ENCODE measurements around the gene ARAP3.
"Not testable (repeated sequence)": the region's sequence is repeated elsewhere in the genome, so short reads cannot be mapped to it uniquely, and the experiment has no call there.

The ARAP3 gene, protein sequence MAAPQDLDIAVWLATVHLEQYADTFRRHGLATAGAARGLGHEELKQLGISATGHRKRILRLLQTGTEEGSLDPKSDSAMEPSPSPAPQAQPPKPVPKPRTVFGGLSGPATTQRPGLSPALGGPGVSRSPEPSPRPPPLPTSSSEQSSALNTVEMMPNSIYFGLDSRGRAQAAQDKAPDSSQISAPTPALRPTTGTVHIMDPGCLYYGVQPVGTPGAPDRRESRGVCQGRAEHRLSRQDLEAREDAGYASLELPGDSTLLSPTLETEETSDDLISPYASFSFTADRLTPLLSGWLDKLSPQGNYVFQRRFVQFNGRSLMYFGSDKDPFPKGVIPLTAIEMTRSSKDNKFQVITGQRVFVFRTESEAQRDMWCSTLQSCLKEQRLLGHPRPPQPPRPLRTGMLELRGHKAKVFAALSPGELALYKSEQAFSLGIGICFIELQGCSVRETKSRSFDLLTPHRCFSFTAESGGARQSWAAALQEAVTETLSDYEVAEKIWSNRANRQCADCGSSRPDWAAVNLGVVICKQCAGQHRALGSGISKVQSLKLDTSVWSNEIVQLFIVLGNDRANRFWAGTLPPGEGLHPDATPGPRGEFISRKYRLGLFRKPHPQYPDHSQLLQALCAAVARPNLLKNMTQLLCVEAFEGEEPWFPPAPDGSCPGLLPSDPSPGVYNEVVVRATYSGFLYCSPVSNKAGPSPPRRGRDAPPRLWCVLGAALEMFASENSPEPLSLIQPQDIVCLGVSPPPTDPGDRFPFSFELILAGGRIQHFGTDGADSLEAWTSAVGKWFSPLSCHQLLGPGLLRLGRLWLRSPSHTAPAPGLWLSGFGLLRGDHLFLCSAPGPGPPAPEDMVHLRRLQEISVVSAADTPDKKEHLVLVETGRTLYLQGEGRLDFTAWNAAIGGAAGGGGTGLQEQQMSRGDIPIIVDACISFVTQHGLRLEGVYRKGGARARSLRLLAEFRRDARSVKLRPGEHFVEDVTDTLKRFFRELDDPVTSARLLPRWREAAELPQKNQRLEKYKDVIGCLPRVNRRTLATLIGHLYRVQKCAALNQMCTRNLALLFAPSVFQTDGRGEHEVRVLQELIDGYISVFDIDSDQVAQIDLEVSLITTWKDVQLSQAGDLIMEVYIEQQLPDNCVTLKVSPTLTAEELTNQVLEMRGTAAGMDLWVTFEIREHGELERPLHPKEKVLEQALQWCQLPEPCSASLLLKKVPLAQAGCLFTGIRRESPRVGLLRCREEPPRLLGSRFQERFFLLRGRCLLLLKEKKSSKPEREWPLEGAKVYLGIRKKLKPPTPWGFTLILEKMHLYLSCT (N-terminal part only)

DNA sequence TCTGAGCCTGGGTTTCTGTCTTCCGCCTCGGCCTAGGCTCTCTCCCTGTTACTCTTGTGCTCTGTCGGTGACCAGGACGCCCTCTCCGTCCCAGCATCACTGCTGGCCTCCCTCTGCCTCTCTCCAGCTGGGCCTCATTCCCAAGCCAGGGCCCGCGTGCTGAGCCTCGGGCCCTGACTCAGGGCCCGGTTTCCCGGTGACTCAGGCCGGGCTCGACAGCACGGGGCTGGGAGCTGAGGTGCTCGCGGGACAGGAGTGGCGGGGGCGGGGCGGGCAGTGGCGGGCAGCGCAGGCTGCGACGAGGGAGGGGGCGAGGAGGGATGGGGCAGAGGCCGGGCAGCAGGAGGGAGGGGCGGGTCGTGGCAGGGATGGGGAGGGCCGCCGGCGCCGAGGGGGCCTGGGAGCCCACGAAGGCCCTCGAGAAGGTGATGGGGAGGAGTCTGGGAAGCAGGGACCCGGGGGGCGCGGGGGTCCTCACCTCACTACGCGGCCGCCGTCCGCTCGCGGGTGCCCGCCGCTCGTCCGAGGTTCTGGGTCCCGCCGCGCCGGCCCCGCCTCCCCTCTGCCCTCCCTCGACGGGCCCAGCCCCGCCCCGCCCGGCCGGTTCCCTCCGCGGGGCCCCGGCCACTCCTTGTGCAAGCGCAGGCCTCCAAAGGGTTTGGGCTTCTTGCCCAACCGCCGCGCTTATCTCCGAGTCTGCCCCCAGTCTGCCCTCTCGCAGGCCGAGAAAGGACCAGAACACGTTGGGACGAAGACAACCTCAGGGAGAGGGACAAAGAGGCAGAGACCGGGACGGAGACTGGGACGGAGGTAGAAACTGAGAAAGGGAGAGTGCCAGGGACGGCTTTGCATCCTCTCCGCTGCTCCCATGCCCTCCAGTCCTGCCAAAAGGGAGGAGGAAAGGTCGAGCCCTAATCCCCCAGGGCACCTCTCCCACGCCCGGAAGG, at the start of gene ARAP3:
ARAP3 (minus strand) TSS at position 536 of the 947 bp plus-strand sequence. CDS start 1,744 bp downstream, outside the sequence.
- DNase-seq, result peak; percentile 39

DNA sequence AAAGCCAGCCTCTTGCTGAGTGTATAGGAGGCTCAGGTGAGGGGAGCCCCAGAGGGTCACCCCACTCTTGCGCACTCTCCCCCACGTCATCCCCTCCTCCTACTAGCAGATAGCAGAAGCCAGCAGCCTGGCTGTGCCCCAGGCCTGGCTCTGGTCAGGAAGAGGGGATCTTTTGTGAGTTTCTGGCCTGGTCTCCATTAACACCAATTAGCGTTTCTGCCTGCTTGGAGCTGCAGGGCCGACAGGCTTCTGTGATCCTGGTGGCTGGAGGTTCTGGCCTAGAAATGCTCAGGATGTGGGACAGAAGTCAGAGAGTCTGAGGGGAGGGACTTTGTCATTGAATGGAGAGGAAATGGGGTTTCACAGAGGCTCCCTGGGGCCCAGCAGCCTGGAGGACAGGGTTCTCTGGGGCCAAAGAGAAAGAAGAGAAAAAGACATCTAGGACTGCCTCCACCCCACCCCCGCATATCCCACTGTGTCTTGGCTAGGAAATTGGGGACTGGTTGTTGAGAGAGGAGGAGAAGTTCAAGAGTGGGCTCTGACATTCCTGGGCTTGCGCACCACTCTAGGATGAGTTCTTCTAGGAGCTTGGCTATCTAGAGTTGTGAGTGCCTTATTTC, 47.5 kb upstream of the ARAP3 start:
- DNase-seq, result no peak

DNA sequence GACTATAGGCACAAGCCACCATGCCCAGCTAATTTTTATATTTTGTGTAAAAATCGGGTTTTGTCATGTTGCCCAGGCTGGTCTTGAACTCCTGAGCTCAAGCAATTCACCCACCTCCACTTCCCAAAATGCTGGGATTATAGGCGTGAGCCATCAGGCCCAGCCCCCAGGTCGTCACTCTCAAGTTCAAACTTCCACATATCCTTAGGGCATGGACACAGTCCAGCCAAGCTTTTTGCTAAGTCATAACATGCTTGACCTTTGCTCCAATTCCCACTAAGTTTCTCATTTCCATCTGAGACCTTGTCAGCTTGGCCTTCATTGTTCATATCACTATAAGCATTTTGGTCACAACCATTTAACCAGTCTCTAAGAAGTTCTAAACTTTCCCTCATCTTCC, 43.9 kb upstream of the ARAP3 start:
- no peak for DNase-seq

DNA sequence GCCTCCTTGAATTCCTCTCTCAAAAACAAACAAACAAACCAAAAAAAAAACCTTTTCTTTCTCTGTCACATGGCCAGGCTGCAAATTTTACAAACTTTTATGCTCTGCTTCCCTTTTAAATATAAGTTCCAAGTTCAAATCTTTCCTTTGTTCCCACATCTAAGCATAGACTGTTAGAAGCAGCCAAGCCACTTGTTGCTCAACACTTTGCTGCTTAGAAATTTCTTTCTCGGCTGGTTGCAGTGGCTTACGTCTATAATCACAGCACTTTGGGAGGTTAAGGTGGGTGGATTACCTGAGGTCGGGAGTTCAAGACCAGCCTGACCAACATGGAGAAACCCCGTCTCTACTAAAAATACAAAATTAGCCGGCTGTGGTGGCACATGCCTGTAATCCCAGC, 43.1 kb upstream of the ARAP3 start:
- DNase-seq, result not testable (repeated sequence)

DNA sequence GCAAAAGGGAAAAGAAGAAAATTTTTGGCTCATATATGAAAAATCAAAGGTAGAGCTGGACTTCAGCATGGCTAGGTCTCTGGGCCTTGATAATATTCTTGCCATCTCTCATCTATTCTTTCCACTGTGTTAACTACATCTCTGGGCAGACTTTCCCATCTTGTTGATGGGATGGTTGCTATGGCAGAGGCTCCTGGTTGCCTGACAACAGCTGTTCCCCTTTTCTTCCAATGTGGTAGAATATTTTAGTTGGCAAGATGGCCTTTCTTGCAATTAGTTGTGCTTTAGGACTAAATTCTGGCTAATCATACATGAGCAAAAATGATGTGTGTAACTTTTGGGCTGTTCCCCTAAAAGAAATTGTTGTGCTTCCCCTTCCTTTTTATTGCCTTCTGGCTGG, 40.2 kb upstream of the ARAP3 start:
- DNase-seq, result no peak

DNA sequence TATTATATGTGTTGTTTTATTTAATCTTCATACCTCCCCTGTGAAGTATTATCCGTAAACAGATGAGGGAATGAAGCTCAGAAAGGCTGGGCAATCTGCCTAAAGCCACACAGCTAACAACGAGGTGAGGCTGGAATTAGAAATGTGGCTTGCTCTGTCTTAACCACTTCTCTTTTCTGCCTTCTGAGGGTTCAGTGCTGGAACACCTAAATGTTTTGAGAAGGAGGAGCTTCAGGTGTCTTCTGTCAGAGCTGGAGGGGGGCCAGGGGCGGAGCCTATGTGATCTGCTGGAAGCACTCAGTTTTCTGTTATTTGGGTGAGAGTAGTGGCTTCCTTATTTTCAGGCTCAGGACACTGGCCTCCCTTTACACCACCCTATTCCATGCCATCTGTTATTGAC, 35.0 kb upstream of the ARAP3 start:
- DNase-seq, result no peak

DNA sequence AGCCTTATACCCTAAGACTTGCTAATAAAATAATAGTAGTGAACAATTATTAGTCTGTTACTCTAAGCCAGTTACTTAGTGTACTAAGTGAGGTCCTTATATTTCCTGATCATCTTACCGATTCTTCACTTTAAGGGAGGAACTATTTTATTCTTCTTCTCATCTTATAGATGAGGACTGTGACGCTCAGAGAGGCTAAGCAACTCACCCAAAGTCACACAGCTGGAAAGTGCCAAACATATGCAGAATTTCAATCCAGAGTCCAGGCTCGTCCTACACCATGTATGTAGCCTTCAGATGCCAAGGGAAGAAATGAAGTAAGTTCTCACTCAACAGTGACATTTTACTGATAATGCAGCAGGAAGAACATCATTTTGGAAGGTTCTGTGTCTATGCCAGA, 34.4 kb upstream of the ARAP3 start:
- no peak for DNase-seq

DNA sequence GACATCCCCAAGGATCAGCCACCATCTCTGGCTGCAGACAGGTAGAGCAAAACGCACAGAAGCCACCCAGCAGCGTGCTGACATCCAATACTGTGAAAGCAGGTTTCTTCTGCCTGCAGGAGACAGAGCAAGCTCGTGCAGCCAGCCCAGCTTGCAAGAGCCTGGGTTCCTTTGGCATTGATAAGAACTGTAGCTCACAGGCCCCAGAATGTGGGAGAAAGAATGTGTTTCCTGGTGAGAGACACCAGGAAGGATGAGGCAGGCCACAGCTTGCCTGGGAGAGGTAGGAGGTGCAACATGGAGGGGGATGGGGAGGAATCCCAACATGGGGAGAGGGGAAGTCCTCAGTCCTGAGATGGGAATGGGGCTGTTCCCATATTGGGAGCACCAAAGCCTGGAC, 34.0 kb upstream of the ARAP3 start:
- DNase-seq, result no peak

DNA sequence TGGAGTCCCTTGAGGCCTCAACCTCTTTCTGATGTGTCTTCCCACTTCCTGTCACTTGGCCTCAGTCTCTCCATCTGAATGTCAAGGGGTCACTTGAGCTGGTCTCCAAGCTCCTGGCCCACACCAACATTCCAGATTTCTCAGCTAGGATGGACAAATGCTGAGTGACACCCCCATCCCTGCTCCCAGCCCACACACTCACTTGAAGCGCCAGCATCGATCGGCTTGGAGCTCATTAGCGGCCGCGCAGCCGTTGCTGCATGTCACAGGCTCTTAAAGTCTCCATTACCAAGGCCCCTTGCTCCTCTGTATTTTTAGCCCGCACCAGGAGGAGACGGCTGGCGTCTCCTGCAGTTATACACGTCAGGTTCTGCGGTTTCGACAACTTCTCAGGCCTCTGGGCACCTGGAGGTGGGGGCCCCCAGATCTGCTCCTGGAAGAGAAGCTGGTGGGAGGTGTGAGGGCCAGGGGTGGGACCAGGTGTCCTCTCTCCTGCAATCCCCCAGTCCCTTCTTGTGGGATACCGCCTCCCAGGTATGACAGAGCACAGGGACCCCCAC, 33.4 kb upstream of the ARAP3 start:
- DNase-seq, result no peak

DNA sequence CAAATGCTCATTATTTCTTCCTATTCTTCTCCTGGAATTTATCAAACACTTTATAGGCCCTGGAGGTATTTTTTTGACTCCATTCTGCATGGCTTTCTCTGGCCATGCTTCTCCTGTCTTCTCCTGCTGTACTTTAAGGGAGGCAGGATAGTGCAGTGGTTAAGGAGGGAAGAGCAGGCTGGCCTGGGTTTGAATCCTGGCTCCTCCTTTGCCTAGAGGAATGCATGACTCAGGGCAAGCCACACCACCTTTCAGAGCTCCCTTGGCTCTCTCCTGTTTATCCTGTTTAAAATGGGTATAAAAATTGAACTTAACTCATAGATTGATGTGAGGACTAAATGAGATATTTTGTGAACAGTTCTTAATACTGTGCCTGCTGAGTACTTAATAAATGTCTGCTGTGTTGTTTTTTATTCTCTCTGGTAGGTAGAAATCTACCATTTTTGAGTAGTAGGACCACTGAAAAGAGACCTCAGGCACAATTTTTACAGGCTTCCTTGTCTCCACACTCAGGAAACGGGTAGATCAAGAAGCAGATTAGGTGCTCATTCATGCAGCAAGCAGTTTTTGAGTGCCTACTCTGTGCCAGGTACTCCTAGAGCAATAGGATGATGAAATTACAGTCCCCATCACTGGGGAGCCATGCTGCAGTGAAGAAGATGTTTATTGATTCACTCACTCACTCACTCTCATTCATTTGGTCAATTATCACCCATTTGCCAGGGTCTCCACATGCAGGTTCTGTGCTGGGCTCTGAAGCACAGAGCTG, 32.7 kb upstream of the ARAP3 start:
- DNase-seq, result no peak

DNA sequence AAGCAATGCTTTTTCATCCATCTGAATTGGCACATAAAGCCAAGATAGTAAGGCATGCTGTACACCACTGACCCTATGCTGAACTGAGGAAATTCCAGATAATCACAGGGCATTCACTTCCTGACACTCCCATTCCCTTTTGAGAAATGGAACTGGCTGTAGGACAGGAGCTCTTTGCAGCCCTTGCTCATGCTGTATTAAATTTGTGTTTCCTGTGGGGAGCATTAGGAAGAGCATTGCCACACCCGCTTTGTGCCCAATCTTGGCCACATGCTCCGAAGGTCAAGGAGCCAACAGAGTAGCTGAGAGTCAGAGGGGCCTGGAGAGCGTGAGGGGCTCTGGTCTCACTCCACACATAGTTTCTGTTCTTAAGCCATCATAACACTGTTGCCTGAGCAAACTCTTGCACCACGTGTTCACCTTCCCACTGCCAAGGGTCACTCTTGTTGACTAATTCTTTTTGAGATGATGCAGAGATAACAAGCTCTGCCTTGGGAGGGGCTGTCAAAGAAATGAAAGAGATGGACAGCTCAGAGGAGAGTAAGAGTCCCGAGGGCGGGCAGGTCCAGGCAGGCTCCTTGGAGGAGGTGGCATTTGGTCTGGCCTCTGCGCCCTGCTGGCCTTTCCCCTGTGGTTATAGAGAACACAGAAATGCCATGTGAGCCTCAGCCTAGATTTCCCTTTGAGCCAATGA, 31.7 kb upstream of the ARAP3 start:
- no peak for DNase-seq

DNA sequence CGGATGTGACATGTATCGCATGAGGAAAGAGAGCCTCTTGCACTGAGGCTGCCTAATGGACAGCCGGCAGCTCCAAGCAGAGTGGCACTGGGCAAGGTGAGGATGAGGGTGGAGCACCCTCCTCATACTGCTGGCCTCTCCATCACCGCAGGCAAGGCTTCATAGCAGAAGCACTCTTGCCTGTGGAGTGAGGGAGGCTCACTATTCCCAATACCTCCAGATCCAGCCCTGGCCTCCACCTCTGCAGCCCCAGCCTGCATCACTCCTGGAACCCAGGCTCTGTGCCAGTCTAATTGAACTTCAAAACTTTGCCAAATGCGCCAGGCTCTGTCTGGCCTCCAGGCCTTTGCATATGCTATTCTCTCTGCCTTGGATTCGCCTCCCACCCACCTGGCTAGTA, 29.7 kb upstream of the ARAP3 start:
- no peak for DNase-seq

DNA sequence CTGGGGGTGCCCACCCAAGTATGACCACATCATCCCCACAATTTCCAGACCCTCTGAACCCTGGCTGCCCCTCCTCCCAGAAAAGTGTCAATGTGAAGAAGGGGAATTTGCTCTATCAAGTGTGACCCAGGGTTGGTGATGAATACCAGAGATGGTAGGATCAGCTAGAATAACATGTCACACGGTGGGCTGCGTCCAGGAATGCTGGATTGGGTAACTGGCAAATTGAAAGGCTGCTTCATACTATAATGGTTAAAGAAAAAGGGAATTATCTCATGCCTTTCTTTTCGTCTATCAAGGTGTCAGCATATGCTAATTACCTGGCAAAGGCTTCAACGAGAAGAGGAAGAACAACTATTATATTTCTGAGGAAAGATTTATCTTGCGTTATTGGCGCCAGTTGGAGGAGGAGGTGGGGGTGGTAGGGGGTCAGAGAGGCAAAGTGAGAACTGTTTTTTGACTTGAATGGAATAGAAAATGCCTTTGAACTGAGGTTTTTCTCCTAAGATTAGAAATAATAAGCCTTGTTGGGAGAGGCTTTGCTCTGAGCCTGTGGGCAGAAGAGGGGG, 27.8 kb upstream of the ARAP3 start:
- no peak for DNase-seq

DNA sequence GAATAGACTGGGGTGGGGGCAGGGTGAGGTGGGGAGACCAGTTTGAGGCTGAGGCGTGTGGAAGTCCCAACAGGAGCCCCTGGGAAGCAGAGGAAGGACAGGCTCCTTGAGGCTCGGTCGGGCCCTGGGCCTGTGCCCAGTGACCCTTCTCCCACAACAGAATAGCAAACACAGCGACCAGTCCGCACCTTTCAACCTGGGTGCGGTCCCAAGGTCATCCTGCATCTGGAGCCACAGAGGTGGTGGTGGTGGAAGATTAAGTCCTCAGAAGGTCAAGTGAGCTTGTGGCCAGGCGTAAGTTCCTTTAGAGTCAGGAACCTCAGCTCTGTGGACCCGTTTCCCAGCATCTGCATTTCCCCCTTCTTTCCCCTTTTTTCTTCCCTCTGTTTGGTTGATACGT, 26.0 kb upstream of the ARAP3 start:
- DNase-seq, result no peak

DNA sequence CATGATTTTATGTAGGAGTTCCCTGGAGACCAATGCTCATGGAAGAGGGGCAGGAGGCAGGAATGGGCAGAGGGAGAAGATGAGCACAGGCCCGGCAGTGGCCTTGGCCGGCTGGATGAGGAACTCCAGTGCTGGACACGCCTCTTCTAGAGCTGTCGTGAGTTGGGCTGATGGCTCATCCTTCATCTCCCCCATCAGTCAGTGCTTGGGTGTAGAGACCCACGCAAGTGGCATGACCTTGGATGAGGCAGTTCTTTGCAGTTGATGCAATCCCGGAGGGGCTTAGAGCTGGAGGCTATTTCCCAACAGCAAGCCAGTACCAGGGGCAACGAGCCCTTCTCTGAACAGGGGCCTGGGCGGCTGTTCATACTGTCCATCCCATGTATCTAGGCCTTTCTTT, 25.5 kb upstream of the ARAP3 start:
- DNase-seq, result no peak

DNA sequence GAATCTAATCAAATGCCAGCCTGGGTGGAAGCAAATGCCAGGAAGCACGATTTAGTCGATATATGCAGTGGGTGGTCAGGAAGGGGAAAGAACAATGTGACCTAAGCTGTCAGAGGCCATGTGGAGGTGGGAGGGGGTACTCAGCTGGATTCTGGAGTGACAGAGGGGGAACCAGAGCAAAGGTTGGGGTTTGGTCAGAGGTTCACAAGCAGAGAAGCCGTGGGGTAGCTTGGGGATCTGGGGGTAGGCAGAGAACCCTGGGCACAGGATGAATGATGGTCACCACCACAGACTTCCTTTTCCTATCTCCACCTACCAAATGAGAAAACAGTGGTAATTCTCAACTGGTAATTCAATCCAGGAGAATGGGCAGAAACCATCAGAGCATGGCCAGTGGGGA, 24.1 kb upstream of the ARAP3 start:
- DNase-seq, result no peak

DNA sequence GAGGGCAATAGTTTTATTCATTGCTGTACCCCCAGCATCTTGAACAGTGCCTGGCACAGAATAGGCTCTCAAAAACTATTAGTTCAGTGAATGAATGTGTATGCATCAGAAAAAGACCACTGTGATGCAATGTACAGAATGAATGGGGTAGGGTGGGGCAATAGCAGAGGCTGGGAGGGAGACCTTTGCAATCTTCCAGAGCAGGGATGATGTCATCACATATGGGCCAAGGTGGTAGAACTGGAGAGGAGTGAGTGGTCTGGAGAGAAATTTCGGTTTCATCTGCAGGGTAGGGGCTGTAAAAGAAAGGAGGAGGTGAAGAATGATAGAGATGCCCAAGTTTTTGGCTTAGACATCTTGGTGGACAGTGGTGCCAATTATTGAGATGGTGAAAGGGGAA, 23.4 kb upstream of the ARAP3 start:
- no peak for DNase-seq

DNA sequence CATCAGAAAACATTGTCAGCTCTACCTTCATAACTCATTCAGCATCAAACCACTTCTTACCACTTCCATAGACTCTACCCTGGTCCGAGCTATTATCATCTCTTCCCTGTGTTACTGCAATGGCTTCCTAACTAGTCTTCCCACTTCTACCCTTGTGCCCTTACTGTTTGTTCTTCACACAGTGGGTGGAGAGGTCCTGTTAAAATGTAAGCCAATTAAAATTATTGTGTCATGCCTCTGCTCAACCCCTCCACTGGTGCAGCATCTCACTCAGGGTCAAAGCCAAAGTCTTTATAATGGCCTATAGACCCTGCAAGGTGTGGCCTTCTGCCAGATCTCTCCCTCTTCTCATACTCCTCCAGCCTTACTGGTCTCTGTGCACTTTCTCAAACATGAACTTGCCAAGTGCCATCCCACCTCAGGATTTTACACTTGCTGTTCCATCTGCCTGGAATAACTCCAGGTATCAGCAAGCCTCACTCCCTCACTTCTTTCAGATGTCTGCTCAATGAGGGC, 22.8 kb upstream of the ARAP3 start:
- no peak for DNase-seq

DNA sequence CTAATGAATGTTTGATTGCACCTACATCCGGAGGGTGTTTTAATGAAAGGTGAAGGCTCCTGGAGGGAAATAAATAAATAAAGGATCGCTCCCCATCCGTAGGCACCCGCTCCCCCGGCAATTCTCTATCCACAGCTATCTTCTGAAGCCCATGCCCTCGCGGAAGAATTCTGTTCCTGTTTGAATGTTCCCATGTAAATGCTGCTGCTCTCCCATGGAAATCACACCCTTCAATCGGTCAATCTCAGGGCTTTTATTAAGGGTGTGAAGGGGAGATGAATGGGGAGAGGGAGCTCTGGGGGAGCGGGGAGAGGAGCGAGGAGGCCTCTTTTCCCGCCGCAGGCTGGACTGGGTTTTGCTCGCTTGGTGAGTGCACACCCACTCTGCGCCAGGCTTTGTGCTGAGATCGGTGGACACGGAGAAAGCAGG, 21.1 kb upstream of the ARAP3 start:
- DNase-seq, result no peak
